Nephron progenitor cell (in vitro differentiated cells): ENCODE measurements around the gene C19orf81.

Experiments used
- DNase-seq: peaks from one replicate; pipeline ENCODE4 v3.0.0; 2021
- H3K27ac Mint-ChIP-seq: 2 replicates; pipeline ENCODE4 v1.8.0; 2021; ENCODE audit warnings: mild to moderate bottlenecking, moderate library complexity, mixed read lengths
- H3K27me3 Mint-ChIP-seq: 2 replicates; pipeline ENCODE4 v1.8.0; 2021; ENCODE audit warnings: mild to moderate bottlenecking, low read depth, mixed read lengths; ENCODE audit not compliant: poor library complexity
- H3K36me3 Mint-ChIP-seq: 2 replicates; pipeline ENCODE4 v1.8.0; 2021; ENCODE audit warnings: low read depth, mixed read lengths
- H3K4me1 Mint-ChIP-seq: 2 replicates; pipeline ENCODE4 v1.8.0; 2021; ENCODE audit warnings: mixed read lengths
- H3K4me3 Mint-ChIP-seq: 2 replicates; pipeline ENCODE4 v1.8.0; 2021; ENCODE audit warnings: mild to moderate bottlenecking, moderate library complexity, mixed read lengths
- H3K9me3 Mint-ChIP-seq: 2 replicates; pipeline ENCODE4 v1.8.0; 2021; ENCODE audit warnings: mild to moderate bottlenecking, moderate library complexity, mixed read lengths
- TF ChIP-seq, protein P1 (sequence below): fragments of 200-600 bp; sonication (generic); IDR thresholded peaks from 2 replicates; pipeline ENCODE4 v1.5.0; 2021; ENCODE audit warnings: antibody characterized with exemption

C19orf81 gene

DNA sequence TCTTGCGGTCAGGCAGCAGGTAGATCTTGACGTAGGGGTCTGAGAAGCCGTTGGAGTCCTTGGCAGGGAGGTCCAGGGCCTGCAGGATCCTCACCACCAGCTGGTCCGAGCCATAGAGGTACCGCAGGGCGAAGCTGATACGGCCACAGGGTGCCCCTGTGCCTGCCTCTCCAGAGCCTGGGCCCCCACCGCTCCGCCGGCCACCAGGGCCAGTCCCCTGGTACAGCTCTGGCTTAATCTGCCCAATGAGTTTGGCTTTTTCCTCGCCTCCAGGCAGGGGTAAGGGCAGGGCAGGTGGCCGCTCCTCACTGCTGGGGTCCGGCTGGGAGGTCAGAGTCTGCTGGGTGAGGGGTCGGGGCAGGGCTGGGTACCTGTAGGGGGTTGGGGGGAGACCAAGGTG, 19.4 kb upstream of the C19orf81 start:
- Mint-ChIP-seq H3K36me3 (no peaks in the 10 kb centered on the region), H3K9me3 (peaks cover 20% of the 10 kb centered on the region), H3K4me3 (no peak overlapping the region), H3K27me3 (peaks cover 46% of the 10 kb centered on the region), H3K4me1 (peaks cover 6% of the 10 kb centered on the region), H3K27ac (no peak overlapping the region)
- TF ChIP-seq, protein P1, sequence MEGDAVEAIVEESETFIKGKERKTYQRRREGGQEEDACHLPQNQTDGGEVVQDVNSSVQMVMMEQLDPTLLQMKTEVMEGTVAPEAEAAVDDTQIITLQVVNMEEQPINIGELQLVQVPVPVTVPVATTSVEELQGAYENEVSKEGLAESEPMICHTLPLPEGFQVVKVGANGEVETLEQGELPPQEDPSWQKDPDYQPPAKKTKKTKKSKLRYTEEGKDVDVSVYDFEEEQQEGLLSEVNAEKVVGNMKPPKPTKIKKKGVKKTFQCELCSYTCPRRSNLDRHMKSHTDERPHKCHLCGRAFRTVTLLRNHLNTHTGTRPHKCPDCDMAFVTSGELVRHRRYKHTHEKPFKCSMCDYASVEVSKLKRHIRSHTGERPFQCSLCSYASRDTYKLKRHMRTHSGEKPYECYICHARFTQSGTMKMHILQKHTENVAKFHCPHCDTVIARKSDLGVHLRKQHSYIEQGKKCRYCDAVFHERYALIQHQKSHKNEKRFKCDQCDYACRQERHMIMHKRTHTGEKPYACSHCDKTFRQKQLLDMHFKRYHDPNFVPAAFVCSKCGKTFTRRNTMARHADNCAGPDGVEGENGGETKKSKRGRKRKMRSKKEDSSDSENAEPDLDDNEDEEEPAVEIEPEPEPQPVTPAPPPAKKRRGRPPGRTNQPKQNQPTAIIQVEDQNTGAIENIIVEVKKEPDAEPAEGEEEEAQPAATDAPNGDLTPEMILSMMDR: no peak
- DNase-seq: no peak

DNA sequence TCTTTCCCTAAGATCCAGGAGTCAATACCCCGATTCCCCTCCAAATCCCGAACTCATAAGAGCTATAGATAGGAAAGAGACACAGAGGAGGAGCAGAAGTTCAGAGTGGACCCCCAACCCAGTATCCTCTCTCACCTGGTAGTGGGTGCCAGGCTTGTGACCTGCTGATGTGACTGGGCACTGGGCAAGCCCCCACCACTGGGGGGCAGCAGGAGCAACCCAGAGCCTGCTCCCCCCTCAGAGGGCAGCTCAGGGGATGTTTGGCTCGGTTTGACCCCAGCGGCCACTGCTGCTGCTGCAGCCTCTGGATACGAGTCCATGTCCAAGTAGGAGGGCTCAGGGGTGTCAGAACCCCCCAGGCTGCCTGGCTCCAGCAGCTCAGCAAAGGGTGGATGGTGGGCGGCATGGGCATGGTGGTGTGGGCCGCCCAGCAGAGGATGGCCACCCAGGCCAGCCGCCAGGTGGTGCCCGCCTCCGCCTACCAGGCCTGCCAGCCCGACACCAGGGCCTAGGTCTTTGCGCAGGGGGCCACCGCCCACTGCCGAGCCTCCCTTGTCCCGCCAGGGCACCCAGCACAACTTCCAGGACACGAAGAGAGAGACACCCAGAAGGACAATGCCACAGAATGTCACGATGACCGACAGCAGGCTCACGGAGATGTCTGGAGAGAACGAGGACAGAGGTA, 17.0 kb upstream of the C19orf81 start:
- H3K27me3 Mint-ChIP-seq: peaks cover 51% of the 10 kb centered on the region
- H3K4me1 Mint-ChIP-seq: no peaks in the 10 kb centered on the region
- no peak overlapping the region for H3K4me3 Mint-ChIP-seq
- H3K27ac Mint-ChIP-seq: no peak overlapping the region
- no peaks in the 10 kb centered on the region for H3K36me3 Mint-ChIP-seq
- peaks cover 32% of the 10 kb centered on the region for H3K9me3 Mint-ChIP-seq
- no peak for DNase-seq
- TF ChIP-seq, protein P1: no peak

DNA sequence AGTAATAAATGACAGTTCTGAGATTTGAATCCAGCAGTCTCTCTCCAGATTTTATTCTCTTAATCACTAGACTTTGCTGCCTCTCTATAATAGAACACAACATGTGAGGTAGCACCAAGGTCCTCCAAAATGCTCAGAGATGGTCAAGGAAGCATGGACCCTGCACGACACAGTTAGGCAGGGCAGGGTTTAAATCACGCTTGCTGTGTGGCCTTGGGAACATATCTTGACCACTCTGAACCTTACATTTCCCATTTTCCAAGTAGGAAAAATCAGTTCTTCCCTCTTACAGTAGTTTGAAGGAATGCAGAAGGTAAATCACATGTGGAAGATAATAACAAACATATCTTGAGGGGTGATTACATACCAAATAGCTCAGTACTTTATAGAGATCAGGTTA, 15.9 kb upstream of the C19orf81 start:
- Mint-ChIP-seq H3K27me3 (peaks cover 54% of the 10 kb centered on the region), H3K27ac (no peak overlapping the region), H3K9me3 (peaks cover 32% of the 10 kb centered on the region), H3K36me3 (no peaks in the 10 kb centered on the region), H3K4me1 (peaks cover 2% of the 10 kb centered on the region), H3K4me3 (no peak overlapping the region)
- DNase-seq: no peak
- TF ChIP-seq, protein P1: no peak

DNA sequence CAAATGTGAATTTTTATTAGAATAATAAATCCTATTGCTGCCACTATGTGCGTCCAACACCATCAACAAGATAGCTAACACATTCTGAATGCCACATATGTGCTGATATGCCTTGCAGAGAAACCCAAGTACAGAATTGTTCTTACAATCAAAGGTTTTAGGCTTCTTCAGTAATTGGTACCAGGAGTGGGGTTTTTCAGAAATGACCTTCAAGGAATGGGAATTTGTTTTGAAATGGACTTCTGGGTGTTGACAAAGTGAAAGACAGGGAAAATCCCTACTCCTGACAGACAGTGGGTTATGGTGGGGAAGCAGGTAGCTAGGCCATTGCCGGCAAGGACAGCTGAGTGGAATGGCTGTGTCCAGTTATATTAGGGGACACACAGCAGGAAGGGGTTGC, 15.3 kb upstream of the C19orf81 start:
- DNase-seq: no peak
- peaks cover 7% of the 10 kb centered on the region for H3K4me1 Mint-ChIP-seq
- peaks cover 32% of the 10 kb centered on the region for H3K9me3 Mint-ChIP-seq
- no peaks in the 10 kb centered on the region for H3K36me3 Mint-ChIP-seq
- H3K27ac Mint-ChIP-seq: no peak overlapping the region
- TF ChIP-seq, protein P1: no peak
- H3K4me3 Mint-ChIP-seq: no peak overlapping the region
- H3K27me3 Mint-ChIP-seq: peaks cover 57% of the 10 kb centered on the region

DNA sequence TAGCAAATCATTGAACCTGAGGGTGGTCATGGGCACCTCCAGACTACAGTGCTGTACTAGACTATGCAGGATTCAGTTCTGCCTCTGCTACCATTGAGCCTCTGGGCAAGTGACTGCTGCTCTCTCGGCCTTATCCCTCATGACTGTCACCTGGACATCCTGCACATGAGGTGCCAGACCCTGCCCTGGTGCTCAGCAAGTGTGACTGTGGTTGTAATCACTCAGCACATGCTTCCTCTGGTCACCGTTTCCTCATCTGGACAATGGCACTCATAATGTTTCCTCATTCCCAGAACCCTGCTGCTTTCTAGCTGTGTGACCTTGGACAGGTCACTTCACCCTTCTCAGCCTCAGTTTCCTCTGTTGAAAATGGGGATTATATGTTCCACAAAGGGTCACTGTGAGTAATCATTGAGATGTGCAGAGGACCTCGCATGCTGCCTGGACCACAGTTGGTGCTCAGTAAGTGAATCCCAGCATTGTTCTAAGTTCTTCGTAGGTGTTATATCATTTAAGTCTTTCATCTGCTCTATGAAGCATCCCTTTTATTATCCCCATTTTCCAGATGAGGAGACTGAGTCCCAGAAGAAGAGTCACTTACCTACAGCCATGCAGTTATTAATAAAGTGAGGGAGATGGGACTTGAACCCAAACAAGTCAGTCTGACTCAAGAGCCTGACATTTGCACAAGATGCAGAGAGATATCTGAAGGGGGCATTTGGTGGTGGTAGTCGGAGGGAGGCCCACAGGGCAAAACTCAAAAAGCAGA, 12.7 kb upstream of the C19orf81 start:
- Mint-ChIP-seq H3K4me1 (peaks cover 7% of the 10 kb centered on the region), H3K27ac (no peak overlapping the region)

More for the DNA sequence above, 12.7 kb upstream of the C19orf81 start:
- no peak for DNase-seq
- H3K36me3 Mint-ChIP-seq: no peaks in the 10 kb centered on the region
- H3K4me3 Mint-ChIP-seq: no peak overlapping the region
- TF ChIP-seq, protein P1: no peak
- peaks cover 32% of the 10 kb centered on the region for H3K9me3 Mint-ChIP-seq
- peaks cover 52% of the 10 kb centered on the region for H3K27me3 Mint-ChIP-seq
